ENCODE results near the gene KLF1. TPM values are rescaled to one million over a fixed set of nuclear protein-coding genes. Genes with fewer than 3 reads are reported as not detected.

Gene KLF1
- total and polyA plus RNA-seq, 8 donors = 0.05 to 0.19 (median 0.18) TPM; not detected in 5

DNA sequence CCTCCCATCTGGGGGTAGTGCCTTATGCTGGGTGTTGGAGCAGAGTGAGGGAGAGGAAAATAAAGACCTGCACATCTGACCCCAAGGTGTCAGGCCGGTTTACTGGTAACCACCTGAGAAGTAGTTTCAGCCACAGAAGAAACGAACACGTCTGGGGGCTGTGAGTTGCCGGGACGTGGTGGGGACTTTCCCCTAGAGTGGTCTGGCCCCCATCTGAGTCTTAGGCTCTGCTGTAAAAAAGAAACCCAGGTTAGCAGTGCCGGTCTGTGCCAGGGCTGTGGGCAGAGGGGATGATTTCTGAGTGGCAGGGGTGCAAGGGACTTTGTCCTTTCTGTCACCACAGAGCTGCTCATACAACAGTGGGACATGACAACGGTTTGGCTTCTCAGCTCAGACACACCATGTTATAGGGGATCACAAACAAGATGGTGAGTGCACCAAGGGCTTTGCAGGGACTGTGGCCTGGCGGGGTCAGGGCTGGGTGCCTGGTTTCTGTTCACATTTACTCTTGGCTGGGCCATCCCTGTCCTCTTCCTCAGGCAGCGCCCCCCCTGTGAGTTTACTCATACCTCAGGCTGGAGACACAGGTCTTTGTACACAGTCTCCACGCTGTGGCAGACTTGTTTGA, 13.0 kb upstream of the KLF1 start:
- Histone ChIP-seq H3K4me1 (no peaks in the 10 kb centered on the region), H3K36me3 (peaks cover 8 to 54% (median 51%) of the 10 kb centered on the region in 4 donors), H3K4me3 (no peak overlapping the region), H3K9me3 (no peaks in the 10 kb centered on the region), H3K27ac (peak overlapping the region in 1 of 5 donors; percentile 17), H3K27me3 (no peaks in the 10 kb centered on the region)
- 81 to 89% (median 85%) methylated on average over 10 of the region's 10 CpGs for WGBS, 5 donors
- intact Hi-C loops (cut with DNase I; ENCODE audit: low total_unique reads) = no loop called here
- TF ChIP-seq POLR2AphosphoS5 (IDR thresholded peaks at IDR 0.05) (no peak), POLR2A (IDR thresholded peaks at IDR 0.05) (no peak), EP300 (IDR thresholded peaks at IDR 0.05) (no peak), CTCF (IDR thresholded peaks at IDR 0.05) (no peak)
- no peak for DNase-seq

DNA sequence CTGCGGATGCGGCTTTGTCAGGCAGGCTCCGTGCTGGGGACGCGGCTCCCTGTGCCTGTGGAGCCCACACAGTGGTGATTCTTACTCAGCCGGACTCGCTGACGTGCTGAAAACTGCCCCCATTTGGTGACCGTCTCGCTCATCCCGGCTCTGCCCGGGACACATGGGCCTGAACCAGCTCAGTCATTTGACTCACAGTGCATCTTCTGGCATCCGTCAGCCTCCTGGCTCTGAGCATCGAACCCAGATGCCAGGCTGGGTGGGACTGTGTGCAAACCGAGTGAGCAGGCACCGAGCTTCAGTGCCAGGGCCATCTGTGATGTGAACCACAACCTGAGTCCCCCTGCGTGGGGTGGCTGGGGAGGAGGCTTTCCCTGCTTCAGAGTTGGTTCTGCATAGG, 9.5 kb upstream of the KLF1 start:
- H3K9me3 ChIP-seq = no peaks in the 10 kb centered on the region
- 92 to 98% (median 96%) methylated on average over 12 to 17 of the region's 17 CpGs for WGBS, 5 donors
- H3K27me3 ChIP-seq = no peaks in the 10 kb centered on the region
- H3K36me3 ChIP-seq = peaks cover 24 to 77% (median 71%) of the 10 kb centered on the region in 4 donors
- no peak overlapping the region for H3K4me3 ChIP-seq
- no peak overlapping the region for H3K27ac ChIP-seq
- DNase-seq = no peak
- peaks cover 10 to 16% (median 13%) of the 10 kb centered on the region in 4 donors for H3K4me1 ChIP-seq
- TF ChIP-seq CTCF (IDR thresholded peaks at IDR 0.05) (no peak), POLR2A (IDR thresholded peaks at IDR 0.05) (no peak), POLR2AphosphoS5 (IDR thresholded peaks at IDR 0.05) (no peak), EP300 (IDR thresholded peaks at IDR 0.05) (no peak)
- intact Hi-C loops (cut with DNase I; ENCODE audit: low total_unique reads) = no loop called here

DNA sequence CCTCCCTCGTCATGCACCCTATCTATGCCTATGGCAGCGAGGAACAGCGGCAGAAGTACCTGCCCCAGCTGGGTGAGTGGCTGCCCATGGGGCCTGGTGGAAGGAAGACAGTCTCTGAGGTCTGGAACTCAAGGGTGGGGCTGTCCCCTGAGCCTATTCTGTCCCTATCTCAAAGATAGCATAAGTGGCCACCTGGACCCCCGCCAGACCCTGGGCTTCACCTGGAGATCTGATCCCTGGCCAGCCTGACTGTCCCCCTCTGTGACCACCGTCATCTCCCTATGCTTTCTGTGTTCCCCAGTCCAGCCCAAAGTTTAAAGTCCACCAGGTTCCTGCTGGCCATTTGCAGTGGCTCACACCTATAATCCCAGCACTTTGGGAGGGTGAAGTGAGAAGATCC, 6.6 kb upstream of the KLF1 start:
- peaks cover 15 to 25% (median 20%) of the 10 kb centered on the region in 4 donors for H3K4me1 ChIP-seq
- TF ChIP-seq EP300 (IDR thresholded peaks at IDR 0.05) = no peak
- TF ChIP-seq CTCF (IDR thresholded peaks at IDR 0.05) = no peak
- TF ChIP-seq POLR2A (IDR thresholded peaks at IDR 0.05) = no peak
- TF ChIP-seq POLR2AphosphoS5 (IDR thresholded peaks at IDR 0.05) = no peak
- no peak for DNase-seq
- no peaks in the 10 kb centered on the region for H3K9me3 ChIP-seq
- no peak overlapping the region for H3K4me3 ChIP-seq
- H3K27ac ChIP-seq = no peak overlapping the region
- intact Hi-C loops (cut with DNase I; ENCODE audit: low total_unique reads) = no loop called here
- H3K27me3 ChIP-seq = no peaks in the 10 kb centered on the region
- peaks cover 24 to 57% (median 52%) of the 10 kb centered on the region in 4 donors for H3K36me3 ChIP-seq
- WGBS, 5 donors = 89 to 100% (median 94%) methylated on average over 3 to 5 of the region's 5 CpGs

- Histone ChIP-seq H3K4me1 (peaks cover 15 to 25% (median 20%) of the 10 kb centered on the region in 4 donors), H3K4me3 (peak overlapping the region; percentile 82 to 99 (median 93)), H3K27me3 (no peaks in the 10 kb centered on the region), H3K9me3 (no peaks in the 10 kb centered on the region), H3K36me3 (peaks cover 24 to 37% (median 33%) of the 10 kb centered on the region in 4 donors), H3K27ac (peak overlapping the region in 4 of 5 donors; percentile 85 to 91 (median 87))
- intact Hi-C loops (cut with DNase I; ENCODE audit: low total_unique reads) = no loop called here
- no peak for DNase-seq
- WGBS, 5 donors = 6 to 7% (median 7%) methylated on average over 22 to 26 of the region's 26 CpGs
- TF ChIP-seq POLR2A (IDR thresholded peaks at IDR 0.05) = no peak
- no peak for TF ChIP-seq CTCF (IDR thresholded peaks at IDR 0.05)
- no peak for TF ChIP-seq EP300 (IDR thresholded peaks at IDR 0.05)
- TF ChIP-seq POLR2AphosphoS5 (IDR thresholded peaks at IDR 0.05) = no peak
These were observed 4.6 kb upstream of the KLF1 start for GRCh38 chr19:12891553-12892021.
